Caco-2 (cell line): ENCODE measurements around the gene LYZL6. TPM values are rescaled to one million over a fixed set of nuclear protein-coding genes. Genes with fewer than 3 reads are reported as not detected.
A peak's percentile ranks its signal among the peaks of the same experiment; 100 is the strongest.

ENCODE experiments used
- BruUV-seq: library from RNA; stranded (reverse); fragments of 400-500 nt; replicated peaks from 2 replicates; lab custom pipeline; 2021; lab: Mats Ljungman, UMichigan
- CTCF ChIA-PET: fragments of 300-600 bp; sonication (Branson Sonifier 250); formaldehyde crosslinking; loops from one replicate; lab custom pipeline; 2022; ENCODE audit warnings: antibody characterized with exemption; lab: Charles Lee
- POLR2A ChIA-PET: fragments of 300-600 bp; sonication (Branson Sonifier 250); formaldehyde crosslinking; loops from one replicate; lab custom pipeline; 2022; ENCODE audit warnings: antibody characterized with exemption; lab: Charles Lee
- DNase-seq, 2 experiments: peaks; one replicate each; pipeline versions ENCODE4 v3.0.0 to v3.0.0-alpha.2; 2020 to 2022
- H3K27me3 ChIP-seq: replicated peaks from 2 replicates; pipeline ENCODE4 v1.6.0; 2011; ENCODE audit warnings: low read length; ENCODE audit not compliant: control insufficient read depth, insufficient read depth
- H3K36me3 ChIP-seq: 2 replicates; pipeline ENCODE4 v1.5.1; 2011; ENCODE audit warnings: low read length; ENCODE audit not compliant: control insufficient read depth, insufficient read depth
- H3K4me1 ChIP-seq: fragments of 250-450 bp; sonication (Bioruptor Pico); 2 replicates; pipeline ENCODE4 v1.5.1; 2020; ENCODE audit warnings: mild to moderate bottlenecking
- H3K4me3 ChIP-seq: 2 replicates; pipeline ENCODE4 v1.5.1; 2011; ENCODE audit warnings: low read depth, mild to moderate bottlenecking, control low read depth, low read length
- H3K9me3 ChIP-seq: fragments of 250-450 bp; sonication (Bioruptor Pico); 2 replicates; pipeline ENCODE4 v1.5.1; 2020; ENCODE audit warnings: mild to moderate bottlenecking, moderate library complexity
- H3K27ac Mint-ChIP-seq: one replicate; pipeline ENCODE4 v1.8.0; 2022; ENCODE audit warnings: mixed read lengths; ENCODE audit not compliant: unreplicated experiment
- H3K27me3 Mint-ChIP-seq: one replicate; pipeline ENCODE4 v1.8.0; 2022; ENCODE audit warnings: mixed read lengths; ENCODE audit not compliant: insufficient read depth, unreplicated experiment
- H3K36me3 Mint-ChIP-seq: one replicate; pipeline ENCODE4 v1.8.0; 2022; ENCODE audit warnings: mild to moderate bottlenecking, mixed read lengths; ENCODE audit not compliant: insufficient read depth, unreplicated experiment
- H3K4me1 Mint-ChIP-seq: one replicate; pipeline ENCODE4 v1.8.0; 2022; ENCODE audit warnings: low read depth, mixed read lengths; ENCODE audit not compliant: unreplicated experiment
- H3K4me3 Mint-ChIP-seq: one replicate; pipeline ENCODE4 v1.8.0; 2022; ENCODE audit warnings: mild to moderate bottlenecking, moderate library complexity, mixed read lengths; ENCODE audit not compliant: unreplicated experiment
- H3K9me3 Mint-ChIP-seq: one replicate; pipeline ENCODE4 v1.8.0; 2022; ENCODE audit warnings: mixed read lengths; ENCODE audit not compliant: unreplicated experiment
- CTCF ChIP-seq, 2 experiments: fragments of 200-600 bp in 1 of 2; IDR thresholded peaks; 1 replicate in 1 of 2; 2 replicates in 1 of 2; pipeline versions ENCODE4 v1.5.1 to v1.8.0; 2011 to 2022; ENCODE audit warnings: antibody characterized with exemption in 1 of 2, control low read depth in 1 of 2, inconsistent platforms in 1 of 2, low read depth in 1 of 2, low read length in 1 of 2, mild to moderate bottlenecking in 1 of 2, moderate library complexity in 1 of 2; ENCODE audit not compliant: insufficient read depth in 1 of 2, severe bottlenecking in 1 of 2, unreplicated experiment in 1 of 2
- intact Hi-C: fragments of 100-400 bp; cut with micrococcal nuclease; formaldehyde crosslinking; loops from one replicate; pipeline ENCODE4 v1.10.0; 2022; ENCODE audit not compliant: unreplicated experiment
- total RNA-seq: library from RNA; stranded (reverse); gene quantifications from 2 replicates; pipeline ENCODE4 v1.2.3, GENCODE V29; 2022

The LYZL6 gene
- total RNA-seq, 1 experiment from 2014 or later: not detected

GRCh38 chr17:35906191-35906925, 37.2 kb downstream of the LYZL6 start:
- no peak for TF ChIP-seq CTCF (IDR thresholded peaks at IDR 0.05; ENCODE audit: insufficient read depth in 1 of 2, low read depth in 1 of 2, low read length in 1 of 2, severe bottlenecking in 1 of 2, unreplicated experiment in 1 of 2)
- POLR2A ChIA-PET: no interaction called here

GRCh38 chr17:35903451-35903850, 40.1 kb downstream of the LYZL6 start:
- H3K4me1 Mint-ChIP-seq: peaks cover 28% of the 10 kb centered on the region
- no TSS peak for BruUV-seq
- peak overlapping the region; percentile 48 for H3K27ac Mint-ChIP-seq
- Histone ChIP-seq H3K36me3 (no peaks in the 10 kb centered on the region), H3K4me3 (no peak overlapping the region), H3K9me3 (no peaks in the 10 kb centered on the region), H3K4me1 (peaks cover 39% of the 10 kb centered on the region), H3K27me3 (no peaks in the 10 kb centered on the region)
- no peaks in the 10 kb centered on the region for H3K36me3 Mint-ChIP-seq
- H3K9me3 Mint-ChIP-seq: no peaks in the 10 kb centered on the region
- H3K27me3 Mint-ChIP-seq: no peaks in the 10 kb centered on the region
- H3K4me3 Mint-ChIP-seq: no peak overlapping the region
- no peak for TF ChIP-seq CTCF (IDR thresholded peaks at IDR 0.05; ENCODE audit: insufficient read depth in 1 of 2, low read depth in 1 of 2, low read length in 1 of 2, severe bottlenecking in 1 of 2, unreplicated experiment in 1 of 2)
- intact Hi-C loops: no loop called here
- DNase-seq: no peak
- CTCF ChIA-PET: no interaction called here
- POLR2A ChIA-PET: no interaction called here

More at GRCh38 chr17:35906191-35906925, 37.2 kb downstream of the LYZL6 start:
- no peaks in the 10 kb centered on the region for H3K27me3 ChIP-seq
- no peaks in the 10 kb centered on the region for H3K27me3 Mint-ChIP-seq
- peaks cover 11% of the 10 kb centered on the region for H3K4me1 Mint-ChIP-seq
- CTCF ChIA-PET: interaction anchor here (1.0 kb wide), 1 partner anchor 60 kb away, joined by 3 read pairs; no protein-coding TSS in a partner anchor
- H3K9me3 Mint-ChIP-seq: no peaks in the 10 kb centered on the region
- no peak for DNase-seq
- no peak overlapping the region for H3K27ac Mint-ChIP-seq
- intact Hi-C loops: no loop called here
- no peaks in the 10 kb centered on the region for H3K36me3 ChIP-seq
- BruUV-seq: no TSS peak
- no peak overlapping the region for H3K4me3 Mint-ChIP-seq
- peaks cover 32% of the 10 kb centered on the region for H3K4me1 ChIP-seq
- no peaks in the 10 kb centered on the region for H3K9me3 ChIP-seq
- H3K36me3 Mint-ChIP-seq: no peaks in the 10 kb centered on the region
- H3K4me3 ChIP-seq: no peak overlapping the region

GRCh38 chr17:35901631-35902175, 41.8 kb downstream of the LYZL6 start:
- H3K27me3 ChIP-seq: no peaks in the 10 kb centered on the region
- no peak for DNase-seq
- TF ChIP-seq CTCF (IDR thresholded peaks at IDR 0.05; ENCODE audit: insufficient read depth in 1 of 2, low read depth in 1 of 2, low read length in 1 of 2, severe bottlenecking in 1 of 2, unreplicated experiment in 1 of 2): no peak
- no peaks in the 10 kb centered on the region for H3K36me3 ChIP-seq
- peaks cover 28% of the 10 kb centered on the region for H3K4me1 Mint-ChIP-seq
- H3K9me3 ChIP-seq: no peaks in the 10 kb centered on the region
- no TSS peak for BruUV-seq
- no peak overlapping the region for H3K27ac Mint-ChIP-seq
- H3K36me3 Mint-ChIP-seq: no peaks in the 10 kb centered on the region
- H3K4me1 ChIP-seq: peaks cover 39% of the 10 kb centered on the region
- H3K9me3 Mint-ChIP-seq: no peaks in the 10 kb centered on the region
- no peak overlapping the region for H3K4me3 Mint-ChIP-seq
- H3K4me3 ChIP-seq: no peak overlapping the region
- no peaks in the 10 kb centered on the region for H3K27me3 Mint-ChIP-seq
- intact Hi-C loops: no loop called here
- CTCF ChIA-PET: no interaction called here
- POLR2A ChIA-PET: no interaction called here
